Skin of body (tissue), 2 donors: ENCODE results near the gene NR2F2. TPM values are rescaled to one million over a fixed set of nuclear protein-coding genes. Genes with fewer than 3 reads are reported as not detected.

ENCODE experiments used
- DNase-seq: peaks from one replicate; lab custom pipeline; 2025; lab: John Stamatoyannopoulos, UW
- total RNA-seq: library from RNA; depleted of rRNA; stranded (reverse); fragments of >200 nt; gene quantifications from one replicate; pipeline ENCODE4 v1.2.3, GENCODE V29; 2014

Gene NR2F2
- total RNA-seq, 1 donor from 2014 or later, result 7.8 TPM

DNA sequence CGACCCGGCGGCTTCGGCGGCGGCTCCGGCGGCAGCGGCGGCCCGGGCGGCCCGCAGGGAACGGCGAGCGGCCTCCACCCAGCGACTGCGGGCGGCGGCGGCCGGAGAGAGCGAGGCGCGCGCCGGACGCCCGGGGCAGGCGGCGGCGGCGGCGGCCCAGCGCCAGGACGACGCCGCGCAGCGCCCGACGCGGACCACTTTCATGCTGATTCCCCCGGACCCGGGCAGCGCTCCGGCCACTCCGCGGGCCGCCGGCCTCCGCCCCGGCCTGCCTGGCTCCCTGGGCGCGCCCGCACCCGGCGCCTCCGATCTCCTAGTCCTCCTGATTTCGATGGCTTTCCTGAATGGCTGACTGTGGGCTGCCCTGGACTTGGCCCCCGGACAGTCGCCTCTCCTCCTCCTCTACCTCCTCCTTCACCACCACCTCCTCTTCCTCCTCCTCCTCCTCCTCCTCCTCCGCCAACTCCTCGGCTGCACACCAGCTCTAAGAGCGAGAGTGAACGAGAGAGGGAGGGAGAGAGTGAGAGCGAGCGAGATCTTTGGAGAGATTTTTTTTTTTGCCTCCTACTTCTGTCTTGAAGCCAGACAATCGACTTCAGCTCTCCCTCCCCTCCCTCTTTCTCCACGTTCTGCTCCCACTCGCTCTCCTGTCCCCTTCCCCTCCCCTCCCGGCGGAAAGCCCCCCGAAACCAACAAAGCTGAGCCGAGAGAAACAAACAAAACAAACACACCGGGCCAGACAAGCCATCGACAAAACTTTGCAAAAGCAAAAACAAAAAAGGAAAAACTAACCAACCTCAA lies 844 bp downstream of the NR2F2 start:
- DNase-seq, result no peak

DNA sequence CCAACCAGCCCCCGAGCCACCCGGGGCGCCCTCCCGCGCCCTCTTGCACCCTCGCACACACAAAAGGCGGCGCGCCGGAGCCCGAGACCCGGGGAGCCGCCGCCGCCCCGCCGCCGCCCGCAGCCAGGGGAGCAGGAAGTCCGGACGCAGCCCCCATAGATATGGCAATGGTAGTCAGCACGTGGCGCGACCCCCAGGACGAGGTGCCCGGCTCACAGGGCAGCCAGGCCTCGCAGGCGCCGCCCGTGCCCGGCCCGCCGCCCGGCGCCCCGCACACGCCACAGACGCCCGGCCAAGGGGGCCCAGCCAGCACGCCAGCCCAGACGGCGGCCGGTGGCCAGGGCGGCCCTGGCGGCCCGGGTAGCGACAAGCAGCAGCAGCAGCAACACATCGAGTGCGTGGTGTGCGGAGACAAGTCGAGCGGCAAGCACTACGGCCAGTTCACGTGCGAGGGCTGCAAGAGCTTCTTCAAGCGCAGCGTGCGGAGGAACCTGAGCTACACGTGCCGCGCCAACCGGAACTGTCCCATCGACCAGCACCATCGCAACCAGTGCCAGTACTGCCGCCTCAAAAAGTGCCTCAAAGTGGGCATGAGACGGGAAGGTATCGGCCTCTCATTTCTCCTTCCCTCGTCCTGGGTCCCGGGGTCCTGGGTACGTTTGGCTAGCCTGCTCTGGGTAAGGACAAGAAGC lies 1.6 kb downstream of the NR2F2 start:
- no peak for DNase-seq

DNA sequence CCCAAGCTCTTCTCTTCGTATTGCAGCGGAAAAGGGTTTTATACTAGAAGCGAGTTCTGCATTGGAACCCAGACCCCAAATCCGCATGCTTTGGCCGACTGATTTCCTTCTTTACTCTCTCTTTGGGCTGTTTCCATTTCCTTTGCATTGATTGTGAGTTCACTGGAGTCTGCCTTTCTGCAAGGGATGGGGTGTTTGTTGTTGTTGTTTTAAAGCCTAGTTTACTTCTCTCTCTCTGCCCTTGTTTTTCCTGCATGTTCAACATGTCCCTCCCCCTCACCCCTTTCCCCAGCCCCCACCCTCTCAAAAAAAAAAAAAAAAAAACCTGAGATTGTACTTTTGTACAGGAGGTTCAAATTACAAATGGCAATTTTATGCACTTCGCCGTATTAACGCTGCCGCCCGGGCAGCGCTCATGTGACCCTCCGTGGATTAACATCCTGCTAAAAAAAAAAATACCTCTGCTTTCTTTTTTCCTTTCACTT lies 2.2 kb downstream of the NR2F2 start:
- DNase-seq, result no peak

DNA sequence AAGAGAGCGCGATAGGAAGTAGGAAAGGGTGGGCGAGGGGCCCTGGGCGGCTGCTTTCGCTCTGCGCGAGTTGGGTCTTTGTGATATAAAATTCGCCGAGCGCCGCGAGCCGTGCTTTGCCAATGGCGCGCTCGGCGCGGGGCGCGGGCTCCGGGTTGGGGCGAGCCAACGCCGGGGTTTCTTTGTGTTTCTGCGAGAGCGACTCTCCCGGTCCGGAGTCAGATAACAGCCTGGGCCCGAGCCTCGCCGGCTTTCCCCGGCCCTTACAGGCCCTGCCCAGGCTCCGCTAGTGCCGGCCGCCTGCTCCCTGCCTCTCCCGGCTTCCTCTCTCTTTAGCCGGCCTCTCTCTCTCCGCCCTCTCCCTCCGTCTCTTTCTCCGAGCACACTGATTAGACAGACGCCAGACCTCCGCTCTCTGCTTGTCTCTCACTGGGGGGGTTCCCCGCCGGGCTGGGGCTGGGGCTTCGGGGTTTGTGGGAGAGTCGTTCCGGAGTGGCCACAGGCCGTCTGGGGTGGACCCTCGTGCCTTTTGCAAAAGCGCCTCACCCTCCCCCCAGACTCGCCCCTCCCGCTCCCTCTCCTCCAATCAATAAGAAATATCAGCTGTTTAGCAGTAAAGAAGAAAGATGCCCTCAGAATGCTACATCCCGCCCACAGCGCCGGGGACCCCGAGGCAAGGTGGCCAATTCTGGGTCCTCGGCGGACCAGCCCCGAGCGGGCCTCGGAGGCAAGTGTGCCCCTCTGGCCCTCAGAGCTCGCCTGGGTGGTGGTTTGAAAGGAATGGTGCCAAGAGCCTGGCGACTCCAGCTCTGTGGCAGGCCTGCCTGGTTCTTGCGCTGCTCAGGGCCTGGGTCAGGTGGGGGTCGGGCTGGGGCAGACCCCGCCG lies 2.9 kb downstream of the NR2F2 start:
- no peak for DNase-seq

DNA sequence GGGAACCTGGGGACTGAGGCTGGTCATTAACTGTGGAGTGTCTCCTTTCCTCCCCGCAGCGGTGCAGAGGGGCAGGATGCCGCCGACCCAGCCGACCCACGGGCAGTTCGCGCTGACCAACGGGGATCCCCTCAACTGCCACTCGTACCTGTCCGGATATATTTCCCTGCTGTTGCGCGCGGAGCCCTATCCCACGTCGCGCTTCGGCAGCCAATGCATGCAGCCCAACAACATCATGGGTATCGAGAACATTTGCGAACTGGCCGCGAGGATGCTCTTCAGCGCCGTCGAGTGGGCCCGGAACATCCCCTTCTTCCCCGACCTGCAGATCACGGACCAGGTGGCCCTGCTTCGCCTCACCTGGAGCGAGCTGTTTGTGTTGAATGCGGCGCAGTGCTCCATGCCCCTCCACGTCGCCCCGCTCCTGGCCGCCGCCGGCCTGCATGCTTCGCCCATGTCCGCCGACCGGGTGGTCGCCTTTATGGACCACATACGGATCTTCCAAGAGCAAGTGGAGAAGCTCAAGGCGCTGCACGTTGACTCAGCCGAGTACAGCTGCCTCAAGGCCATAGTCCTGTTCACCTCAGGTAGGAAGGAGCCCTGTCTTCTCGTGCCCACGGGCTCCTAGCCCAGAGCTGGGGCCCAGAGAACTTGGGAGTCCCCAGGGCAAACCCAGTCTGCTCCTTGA lies 3.7 kb downstream of the NR2F2 start:
- no peak for DNase-seq

DNA sequence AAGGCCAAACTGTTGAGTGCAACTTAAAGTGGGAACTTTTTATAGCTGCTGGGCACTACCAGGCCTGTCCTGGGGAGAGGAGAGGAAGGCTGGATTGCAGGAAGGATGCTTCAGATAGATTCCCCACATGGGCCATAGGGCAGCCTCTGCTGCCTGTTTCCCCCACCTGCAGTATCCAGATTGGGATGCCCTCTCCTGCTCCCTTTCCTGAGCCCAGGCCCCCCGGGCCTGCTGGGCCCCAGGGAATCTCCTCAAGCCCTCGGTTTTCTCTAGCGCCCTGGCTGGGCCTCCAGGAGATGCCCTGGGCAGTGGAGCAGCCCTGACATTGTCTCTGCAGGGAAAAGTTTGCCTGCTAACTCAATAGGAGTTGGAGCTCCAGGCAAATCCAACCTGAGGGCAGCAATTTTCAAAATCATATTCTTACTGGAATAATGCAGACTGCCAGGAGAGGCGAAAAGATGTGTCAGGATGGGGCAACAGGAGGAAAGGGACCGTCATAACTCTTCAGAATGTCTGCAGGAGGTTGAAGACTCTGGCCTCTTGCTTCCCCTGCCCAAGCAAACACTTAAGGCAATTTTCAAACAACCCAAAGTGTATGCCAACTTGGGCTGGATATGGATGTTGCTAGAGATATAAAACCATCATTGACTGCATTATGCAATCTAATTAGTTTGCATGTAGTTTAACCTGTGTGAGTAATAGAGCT lies 4.4 kb downstream of the NR2F2 start:
- DNase-seq, result no peak

DNA sequence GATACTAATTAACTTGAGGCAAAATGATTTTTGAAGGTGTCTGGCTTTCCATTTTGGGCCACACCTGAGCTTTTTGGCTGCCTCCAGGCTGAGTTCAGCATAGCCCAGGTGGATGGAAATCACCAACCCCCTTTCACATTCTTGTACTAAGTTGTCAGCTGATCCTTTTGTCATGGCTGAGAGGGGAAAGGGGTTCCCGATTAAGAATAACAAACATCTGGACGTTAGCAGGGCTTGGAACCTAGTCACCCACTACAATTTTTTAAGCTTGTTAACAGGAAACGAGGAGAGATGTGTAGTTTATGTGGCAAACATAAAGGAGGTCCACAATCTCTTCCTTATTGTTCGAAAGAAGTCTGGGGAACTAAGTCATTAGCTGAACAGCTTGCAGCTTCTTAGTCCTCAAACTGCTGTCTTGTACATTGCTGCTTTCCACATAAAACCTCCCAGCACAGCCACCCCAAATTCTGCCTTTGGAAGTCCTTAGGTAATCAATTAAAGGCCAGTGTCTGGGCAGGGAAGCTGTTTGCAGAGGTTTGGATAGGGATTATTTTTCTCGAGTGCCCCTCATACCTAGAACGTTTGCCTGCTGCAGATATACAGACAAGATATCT lies 5.0 kb downstream of the NR2F2 start:
- no peak for DNase-seq

DNA sequence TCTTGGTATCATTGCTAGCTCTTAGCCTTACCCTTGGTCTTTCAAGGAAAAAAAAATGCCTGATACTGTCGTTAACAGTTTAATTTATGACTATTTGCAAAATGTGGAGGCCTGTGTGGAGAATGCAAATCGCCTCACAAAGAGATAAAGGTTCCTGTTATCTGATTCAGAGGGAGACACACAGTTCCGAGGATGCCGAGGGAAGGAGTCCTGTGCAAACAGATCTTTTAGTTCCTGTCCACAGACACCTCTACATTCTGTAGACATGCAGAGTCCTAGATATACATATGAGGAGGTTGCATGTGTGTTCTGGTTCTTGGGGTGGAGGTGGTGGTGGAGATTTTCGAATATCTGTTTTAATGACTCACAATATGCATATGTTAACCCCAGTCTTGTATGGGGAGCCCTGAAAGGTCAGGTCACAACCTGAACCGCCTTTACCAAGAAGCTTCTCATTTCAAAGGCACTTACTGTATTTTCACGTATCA lies 5.7 kb downstream of the NR2F2 start:
- no peak for DNase-seq

DNA sequence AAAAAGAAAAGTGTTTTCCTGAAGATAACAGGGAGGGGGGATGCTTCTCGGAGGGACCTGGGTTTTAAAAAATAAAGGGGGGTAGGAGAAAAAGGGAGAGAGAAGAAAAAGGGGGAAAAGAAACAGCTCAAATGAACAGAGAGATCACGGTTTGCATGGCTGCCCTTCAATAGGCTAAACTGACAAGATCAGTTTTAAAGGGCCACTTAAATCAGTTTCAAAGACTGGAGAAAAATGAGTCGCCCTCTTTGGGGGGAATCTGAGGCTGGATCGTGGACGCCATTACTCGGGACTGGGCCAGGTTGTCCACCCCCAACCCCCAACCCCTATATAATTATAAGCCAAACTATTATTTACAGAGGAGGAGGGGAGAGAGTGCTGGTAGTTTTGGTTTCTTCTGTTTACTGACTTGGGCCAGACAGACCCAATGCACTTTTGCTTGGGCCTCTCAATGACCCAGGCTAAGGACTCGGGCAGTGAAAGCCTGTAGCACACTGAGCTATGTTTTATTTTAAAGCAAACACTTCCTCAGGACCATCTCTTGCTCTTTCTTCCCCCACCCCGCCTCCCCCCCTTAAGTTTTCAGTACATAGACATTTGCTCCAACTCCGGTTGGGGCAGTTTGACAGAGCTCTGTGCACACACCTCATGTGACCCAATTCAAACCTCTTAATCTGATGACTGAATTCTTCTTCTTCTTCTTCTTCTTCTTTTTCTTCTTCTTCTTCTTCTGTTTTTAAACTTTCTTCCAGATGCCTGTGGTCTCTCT lies 6.3 kb downstream of the NR2F2 start:
- DNase-seq, result no peak

DNA sequence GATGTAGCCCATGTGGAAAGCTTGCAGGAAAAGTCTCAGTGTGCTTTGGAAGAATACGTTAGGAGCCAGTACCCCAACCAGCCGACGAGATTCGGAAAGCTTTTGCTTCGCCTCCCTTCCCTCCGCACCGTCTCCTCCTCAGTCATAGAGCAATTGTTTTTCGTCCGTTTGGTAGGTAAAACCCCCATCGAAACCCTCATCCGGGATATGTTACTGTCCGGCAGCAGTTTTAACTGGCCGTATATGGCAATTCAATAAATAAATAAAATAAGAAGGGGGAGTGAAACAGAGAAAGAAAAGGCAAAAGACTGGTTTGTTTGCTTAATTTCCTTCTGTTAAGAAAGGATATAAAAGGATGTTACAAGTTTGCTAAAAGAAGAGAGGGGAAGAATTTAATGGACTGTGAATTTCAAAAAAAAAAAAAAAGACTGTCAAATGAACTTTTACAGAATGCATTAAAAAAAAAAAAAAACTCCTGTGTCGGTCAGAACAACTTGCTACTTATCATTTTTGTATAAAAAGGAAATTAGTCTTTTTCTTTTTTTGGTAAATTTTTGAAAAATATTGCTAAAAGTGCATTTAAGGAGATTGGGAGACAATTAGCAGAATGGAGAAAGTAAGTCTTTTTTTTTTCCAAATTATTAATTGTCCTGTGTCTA lies 7.0 kb downstream of the NR2F2 start:
- no peak for DNase-seq

DNA sequence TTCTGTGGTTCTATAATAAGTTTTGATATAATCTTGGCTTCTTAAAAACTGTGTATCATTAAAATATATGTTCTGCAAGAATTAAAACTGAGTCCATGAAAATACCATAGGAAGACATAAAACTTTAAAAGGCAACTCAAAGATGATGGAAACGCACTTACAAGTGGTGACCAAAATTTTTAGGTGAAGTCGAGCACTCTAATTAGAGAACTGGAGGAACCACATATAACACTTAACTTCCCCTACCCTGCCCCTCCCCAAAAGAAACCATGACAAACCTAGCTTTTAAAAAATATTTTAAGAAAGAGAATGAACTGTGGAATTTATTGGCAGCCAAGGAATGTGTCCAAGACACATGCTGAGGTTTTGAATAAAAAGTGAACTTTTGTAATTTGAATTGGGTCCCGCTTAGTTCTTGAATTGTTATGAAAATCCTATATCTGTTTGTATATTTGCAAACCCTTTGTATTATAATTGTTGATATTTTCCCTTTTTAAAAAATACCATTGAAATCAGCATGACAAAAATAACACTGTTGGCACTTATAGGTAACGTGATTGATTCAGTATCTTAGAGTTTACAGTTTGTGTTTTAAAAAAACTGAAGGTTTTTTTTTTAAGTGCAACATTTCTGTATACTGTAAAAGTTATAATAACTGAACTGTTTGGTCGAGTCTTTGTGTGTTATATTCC lies 7.7 kb downstream of the NR2F2 start:
- DNase-seq, result no peak

DNA sequence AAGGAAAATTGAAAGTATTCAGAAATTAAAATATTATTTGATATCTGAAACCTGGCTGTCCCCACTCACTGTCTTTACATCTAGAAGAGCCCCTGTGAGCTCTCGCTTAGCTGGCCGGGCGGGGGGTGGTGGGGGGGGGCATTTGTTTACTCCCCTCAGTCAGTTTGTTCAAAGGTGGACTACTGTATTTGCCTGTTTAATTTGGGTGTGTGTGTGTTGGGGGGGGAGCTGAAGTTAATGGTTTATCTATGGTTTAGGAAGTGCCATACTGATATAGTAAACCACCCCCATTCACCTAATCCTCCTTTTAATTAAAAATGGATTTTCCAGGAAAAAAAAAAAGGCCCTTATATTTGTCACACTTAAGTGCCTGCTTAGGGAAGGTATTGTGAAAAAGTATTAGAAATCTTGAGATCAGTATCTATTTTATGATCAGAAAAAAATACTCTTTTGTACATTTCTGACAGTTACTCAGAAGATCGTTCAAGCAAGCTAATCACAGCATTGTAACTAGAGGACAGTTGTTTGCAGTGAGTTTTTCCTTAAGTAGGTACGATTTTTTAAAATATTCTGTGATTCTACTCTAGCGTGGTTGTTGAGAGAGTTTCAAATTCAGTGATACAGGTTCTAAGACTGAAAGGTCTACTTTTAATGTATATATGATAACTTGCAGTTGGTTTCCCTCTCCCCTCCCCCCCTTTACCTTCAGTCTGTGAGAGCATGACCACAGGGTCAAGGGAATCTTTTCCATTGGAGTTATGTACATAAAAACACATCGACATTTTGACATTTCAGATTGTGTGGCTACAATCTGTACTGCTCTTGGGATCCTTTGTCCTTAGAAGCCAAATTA lies 8.5 kb downstream of the NR2F2 start:
- no peak for DNase-seq

DNA sequence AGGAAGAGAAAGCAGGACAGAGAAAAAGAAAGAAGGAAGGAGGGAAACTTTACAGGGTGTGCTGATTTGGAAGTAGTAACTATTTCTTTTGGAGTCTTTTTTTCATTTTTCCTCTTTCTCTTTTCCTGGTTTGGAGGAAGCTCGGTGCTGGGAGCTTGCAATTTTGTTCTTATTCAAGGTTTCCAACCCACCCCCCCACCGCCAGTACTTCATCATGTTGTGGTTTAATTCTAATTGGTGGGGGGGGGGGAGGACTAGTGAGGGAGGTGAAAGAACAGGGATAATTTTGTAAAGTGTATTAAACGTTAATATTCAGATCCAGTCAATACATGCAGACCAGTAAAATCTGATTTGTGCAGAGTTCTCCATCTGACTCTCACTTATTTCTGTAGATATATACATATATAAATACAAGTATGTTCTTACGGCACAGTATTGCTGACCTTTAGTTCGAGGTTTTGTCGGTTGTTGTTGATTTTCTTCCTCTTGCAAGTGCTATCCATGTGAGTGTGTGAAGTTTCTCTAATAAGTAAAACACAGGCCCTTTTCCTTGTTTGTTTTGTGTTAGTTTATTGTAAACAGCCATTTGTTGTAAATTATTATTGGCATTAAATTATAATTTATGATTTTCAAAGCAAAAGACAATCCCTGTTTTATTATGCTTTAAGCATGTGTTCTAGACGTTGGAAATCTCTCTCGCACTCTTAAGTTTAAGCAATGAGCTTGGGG lies 9.3 kb downstream of the NR2F2 start:
- peak; percentile 52 for DNase-seq

DNA sequence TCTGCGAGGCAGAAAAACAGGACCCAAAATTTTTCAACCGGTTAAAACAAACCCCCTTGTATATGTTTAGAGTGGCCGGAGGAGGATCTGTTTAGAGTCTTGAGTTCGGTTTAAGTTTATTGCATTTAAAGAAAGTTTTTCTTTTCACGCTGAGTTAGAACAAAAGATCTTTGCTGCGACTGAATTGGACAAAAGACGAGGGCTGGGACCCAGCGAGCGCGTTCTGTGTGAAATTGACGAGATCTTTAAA lies 9.8 kb downstream of the NR2F2 start:
- DNase-seq, result no peak

DNA sequence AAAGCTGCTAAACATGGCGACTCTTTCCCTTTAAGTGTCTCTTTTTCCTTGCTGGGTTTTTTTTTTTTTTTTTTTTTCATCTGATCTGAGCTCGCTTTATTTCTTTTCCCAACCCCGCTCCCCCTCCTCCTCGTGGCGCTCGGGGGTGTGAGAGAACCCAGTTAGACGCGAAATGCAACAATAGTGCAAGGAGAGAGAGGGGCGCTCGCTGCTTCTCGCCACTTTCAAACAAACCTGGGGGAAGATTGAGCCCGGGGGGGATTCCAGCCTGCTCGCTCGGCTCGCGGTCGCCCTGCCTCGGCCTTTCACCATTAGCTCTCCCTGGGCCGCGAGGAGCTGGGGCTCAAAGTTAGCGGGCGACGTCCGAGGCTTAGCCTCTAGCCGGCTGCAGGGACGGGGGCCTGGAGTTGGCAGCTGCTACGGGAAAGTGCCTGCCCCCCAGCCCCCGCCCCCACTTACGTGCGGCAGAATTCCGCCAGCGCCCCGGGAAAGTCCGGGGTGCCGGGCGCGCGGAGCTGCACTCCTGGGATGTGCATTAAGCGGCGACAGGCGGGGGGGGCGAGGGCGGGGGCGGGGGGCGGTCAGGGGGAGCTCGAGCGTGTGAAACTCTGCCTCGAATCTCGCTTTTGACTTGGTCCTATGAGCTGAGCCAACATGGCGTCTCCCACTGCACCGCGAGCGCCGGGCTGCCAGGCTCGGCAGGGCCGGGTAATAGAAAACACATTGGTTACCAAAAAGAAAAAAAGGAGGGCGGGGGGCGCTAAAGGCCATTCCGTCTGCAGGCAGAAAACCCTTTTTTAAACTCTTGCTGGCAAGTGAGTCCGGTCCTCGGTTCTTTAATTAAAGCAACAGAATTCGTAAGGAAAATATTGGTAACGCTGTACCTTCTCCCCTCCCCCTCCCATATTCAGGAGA lies 10.4 kb downstream of the NR2F2 start:
- peak; percentile 62 for DNase-seq
